PC-9 (cell line): ENCODE measurements around the gene HDAC10. TPM values are rescaled to one million over a fixed set of nuclear protein-coding genes. Genes with fewer than 3 reads are reported as not detected.

Experiments
- BruUV-seq: library from RNA; stranded (reverse); fragments of 400-500 nt; replicated peaks from 2 replicates; lab custom pipeline; 2021; lab: Mats Ljungman, UMichigan
- CTCF ChIA-PET: fragments of 300-600 bp; sonication (Branson Sonifier 250); formaldehyde crosslinking; loops from one replicate; lab custom pipeline; 2022; ENCODE audit warnings: antibody characterized with exemption; lab: Charles Lee
- POLR2A ChIA-PET: fragments of 300-600 bp; sonication (Branson Sonifier 250); formaldehyde crosslinking; loops from one replicate; lab custom pipeline; 2022; ENCODE audit warnings: antibody characterized with exemption; ENCODE audit not compliant: unreplicated experiment; lab: Charles Lee
- DNase-seq, 2 experiments: peaks; one replicate each; pipeline versions ENCODE4 v3.0.0 to v3.0.0-alpha.2; 2015 to 2022; ENCODE audit warnings: mixed read lengths in 1 of 2
- H2AFZ ChIP-seq: fragments of 200-600 bp; sonication (generic); 2 replicates; pipeline ENCODE4 v1.8.1; 2017; ENCODE audit warnings: antibody characterized with exemption
- H3F3A ChIP-seq: fragments of 200-600 bp; sonication (generic); 2 replicates; pipeline ENCODE4 v1.8.1; 2017; ENCODE audit warnings: antibody characterized with exemption, mild to moderate bottlenecking, low read depth; ENCODE audit not compliant: insufficient read depth
- H3K27ac ChIP-seq: fragments of 200-600 bp; sonication (generic); 2 replicates; pipeline ENCODE4 v1.6.1; 2016; ENCODE audit warnings: mixed run types
- H3K27me3 ChIP-seq: fragments of 200-600 bp; sonication (generic); 2 replicates; pipeline ENCODE4 v1.6.1; 2016; ENCODE audit warnings: low read depth, mixed run types; ENCODE audit not compliant: insufficient read depth
- H3K36me3 ChIP-seq: fragments of 200-600 bp; sonication (generic); 2 replicates; pipeline ENCODE4 v1.6.1; 2016; ENCODE audit warnings: low read depth, mixed run types
- H3K4me1 ChIP-seq: fragments of 200-600 bp; sonication (generic); replicated peaks from 2 replicates; pipeline ENCODE4 v1.6.1; 2016; ENCODE audit warnings: mixed run types; ENCODE audit not compliant: insufficient read depth
- H3K4me2 ChIP-seq: fragments of 200-600 bp; sonication (generic); 2 replicates; pipeline ENCODE4 v1.6.1; 2017; ENCODE audit warnings: mixed run types
- H3K4me3 ChIP-seq: fragments of 200-600 bp; sonication (generic); 2 replicates; pipeline ENCODE4 v1.6.1; 2016; ENCODE audit warnings: mixed run types
- H3K79me2 ChIP-seq: fragments of 200-600 bp; sonication (generic); 2 replicates; pipeline ENCODE4 v1.6.1; 2017; ENCODE audit warnings: low read depth, mixed run types
- H3K9me2 ChIP-seq: fragments of 200-600 bp; sonication (generic); 2 replicates; pipeline ENCODE4 v1.8.1; 2017; ENCODE audit warnings: mild to moderate bottlenecking; ENCODE audit not compliant: insufficient read depth
- H3K9me3 ChIP-seq: fragments of 200-600 bp; sonication (generic); 2 replicates; pipeline ENCODE4 v1.8.1; 2016; ENCODE audit warnings: low read depth; ENCODE audit not compliant: insufficient read depth
- H4K20me1 ChIP-seq: fragments of 200-600 bp; sonication (generic); 2 replicates; pipeline ENCODE4 v1.8.1; 2017; ENCODE audit not compliant: insufficient read depth
- CTCF ChIP-seq: fragments of 200-600 bp; sonication (generic); conservative IDR thresholded peaks from 2 replicates; pipeline ENCODE4 v1.6.1; 2017; ENCODE audit warnings: mixed run types, antibody characterized with exemption, mild to moderate bottlenecking, moderate library complexity
- EZH2 ChIP-seq: fragments of 200-600 bp; sonication (generic); IDR thresholded peaks from 2 replicates; pipeline ENCODE4 v1.8.0; 2017; ENCODE audit warnings: antibody characterized with exemption, low read depth
- intact Hi-C: fragments of 100-400 bp; cut with micrococcal nuclease; formaldehyde crosslinking; loops from one replicate; pipeline ENCODE4 v1.10.0; 2022; ENCODE audit not compliant: unreplicated experiment
- total RNA-seq: library from RNA; stranded (reverse); gene quantifications from 2 replicates; pipeline ENCODE4 v1.2.3, GENCODE V29; 2021

Gene HDAC10
- total RNA-seq, 1 experiment from 2014 or later = 80.5 TPM

DNA sequence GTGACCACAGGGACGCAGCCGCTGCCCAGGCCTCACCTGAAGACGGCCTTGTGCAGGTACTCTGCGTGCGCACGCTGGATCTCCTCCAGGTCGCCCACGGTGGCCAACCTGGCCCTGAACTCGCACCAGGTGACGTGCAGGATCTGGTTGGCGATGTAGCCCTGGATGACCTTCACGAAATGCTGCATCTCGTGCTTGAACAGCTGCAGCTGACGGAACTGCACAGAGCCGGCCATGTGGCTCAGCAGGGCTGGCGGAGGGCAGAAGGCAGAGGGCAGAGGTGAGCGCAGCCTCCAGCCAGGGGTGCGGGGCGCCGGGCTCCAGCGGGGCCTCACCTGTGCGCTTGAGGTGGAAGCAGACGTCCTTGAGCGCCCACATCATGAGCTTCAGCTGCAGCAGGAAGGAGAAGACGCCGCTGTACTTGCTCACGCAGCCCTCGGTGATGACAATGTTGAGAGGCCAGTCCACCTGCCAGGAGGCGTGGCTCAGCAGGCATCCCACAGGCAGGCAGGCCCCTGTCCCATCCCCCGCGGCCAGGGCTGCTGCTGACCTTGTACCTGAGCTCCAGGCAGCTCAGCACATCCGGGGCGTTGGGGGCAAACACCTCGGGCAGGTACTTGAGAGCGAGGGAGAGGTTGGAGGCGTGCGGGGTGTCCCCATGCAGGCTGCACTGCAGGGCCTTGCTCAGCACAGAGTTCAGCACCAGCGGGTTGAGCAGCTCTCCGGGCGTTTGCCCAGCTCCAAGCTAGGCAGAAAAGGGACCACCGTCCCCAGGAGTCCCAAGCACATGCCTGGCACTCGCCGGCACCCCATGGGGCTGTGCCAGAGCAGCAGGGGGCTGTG lies 32.7 kb downstream of the HDAC10 start:
- Histone ChIP-seq H3K27me3 (no peaks in the 10 kb centered on the region), H3K4me3 (no peak overlapping the region), H4K20me1 (peaks cover 81% of the 10 kb centered on the region), H3F3A (peaks cover 39% of the 10 kb centered on the region; the same call in 1 of the 2 replicates), H3K9me2 (no peaks in the 10 kb centered on the region), H3K4me2 (no peak overlapping the region), H3K9me3 (no peaks in the 10 kb centered on the region), H3K27ac (no peak overlapping the region), H3K79me2 (no peaks in the 10 kb centered on the region), H3K36me3 (peaks cover 43% of the 10 kb centered on the region), H3K4me1 (no peaks in the 10 kb centered on the region), H2AFZ (no peak overlapping the region)
- TF ChIP-seq CTCF = no peak
- TF ChIP-seq EZH2 = no peak
- CTCF ChIA-PET = no interaction called here
- intact Hi-C loops = no loop called here
- BruUV-seq = no TSS peak
- DNase-seq = no peak
- POLR2A ChIA-PET = no interaction called here

GRCh38 chr22:50217543-50218152 lies 33.4 kb downstream of the HDAC10 start:
- no peaks in the 10 kb centered on the region for H3K27me3 ChIP-seq
- no peaks in the 10 kb centered on the region for H3K79me2 ChIP-seq
- no peaks in the 10 kb centered on the region for H3K9me2 ChIP-seq
- BruUV-seq = no TSS peak
- no peak for DNase-seq
- intact Hi-C loops = no loop called here
- peaks cover 43% of the 10 kb centered on the region; the same call in 1 of the 2 replicates for H3F3A ChIP-seq
- H3K4me2 ChIP-seq = no peak overlapping the region
- peaks cover 50% of the 10 kb centered on the region for H3K36me3 ChIP-seq
- TF ChIP-seq CTCF (no peak), EZH2 (no peak)
- no peaks in the 10 kb centered on the region for H3K9me3 ChIP-seq
- no peaks in the 10 kb centered on the region for H3K4me1 ChIP-seq
- peaks cover 80% of the 10 kb centered on the region for H4K20me1 ChIP-seq
- no peak overlapping the region for H2AFZ ChIP-seq
- ChIA-PET CTCF (no interaction called here), POLR2A (interaction anchor here (0.7 kb wide), 1 partner anchor 28 kb away, joined by 6 read pairs; no protein-coding TSS in a partner anchor)
- H3K4me3 ChIP-seq = no peak overlapping the region
- no peak overlapping the region for H3K27ac ChIP-seq

DNA sequence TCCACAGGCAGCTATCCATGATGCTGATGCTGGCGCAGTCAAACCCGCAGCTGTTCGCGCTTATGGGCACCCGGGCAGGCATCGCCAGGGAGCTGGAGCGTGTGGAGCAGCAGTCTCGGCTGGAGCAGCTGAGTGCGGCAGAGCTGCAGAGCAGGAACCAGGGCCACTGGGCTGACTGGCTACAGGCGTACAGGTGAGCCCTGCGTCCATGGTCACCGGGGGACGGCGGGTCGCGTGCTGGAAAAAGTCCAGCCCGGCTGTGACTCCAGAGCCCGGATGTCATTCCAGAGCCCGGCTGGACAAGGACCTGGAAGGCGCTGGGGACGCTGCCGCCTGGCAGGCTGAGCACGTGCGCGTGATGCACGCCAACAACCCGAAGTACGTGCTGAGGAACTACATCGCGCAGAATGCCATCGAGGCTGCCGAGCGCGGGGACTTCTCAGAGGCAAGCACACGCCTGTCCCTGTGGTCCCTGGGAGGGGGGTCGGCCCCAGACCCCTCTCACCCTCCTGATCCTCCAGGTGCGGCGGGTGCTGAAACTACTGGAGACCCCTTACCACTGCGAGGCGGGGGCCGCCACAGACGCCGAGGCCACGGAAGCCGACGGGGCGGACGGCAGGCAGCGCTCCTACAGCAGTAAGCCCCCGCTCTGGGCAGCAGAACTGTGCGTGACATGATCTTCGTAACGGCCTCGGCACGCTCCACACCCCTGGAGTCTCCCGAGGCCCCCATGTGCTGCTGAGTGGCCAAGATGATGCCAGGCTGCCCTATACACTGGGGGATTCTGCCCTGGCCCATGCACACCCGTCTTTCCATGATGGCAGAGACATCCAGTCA lies 34.2 kb downstream of the HDAC10 start:
- no peak overlapping the region for H2AFZ ChIP-seq
- no peak overlapping the region for H3K4me3 ChIP-seq
- no peak overlapping the region for H3K27ac ChIP-seq
- no peaks in the 10 kb centered on the region for H3K4me1 ChIP-seq
- H3K4me2 ChIP-seq = no peak overlapping the region
- H3K36me3 ChIP-seq = peaks cover 58% of the 10 kb centered on the region
- H3K9me2 ChIP-seq = no peaks in the 10 kb centered on the region
- TF ChIP-seq CTCF (no peak), EZH2 (no peak)
- ChIA-PET POLR2A (interaction anchor here (0.7 kb wide), 1 partner anchor 27 kb away, joined by 6 read pairs; no protein-coding TSS in a partner anchor), CTCF (no interaction called here)
- H3K9me3 ChIP-seq = no peaks in the 10 kb centered on the region
- intact Hi-C loops = no loop called here
- peaks cover 48% of the 10 kb centered on the region; the same call in 1 of the 2 replicates for H3F3A ChIP-seq
- peaks cover 72% of the 10 kb centered on the region for H4K20me1 ChIP-seq
- BruUV-seq = no TSS peak
- no peaks in the 10 kb centered on the region for H3K79me2 ChIP-seq
- DNase-seq = no peak
- H3K27me3 ChIP-seq = no peaks in the 10 kb centered on the region
